ENCODE measurements around the gene ZNF302.

ZNF302 gene

GRCh38 chr19:34712395-34713261, 35.1 kb downstream of the ZNF302 start:
- DNase-seq: peak; percentile 66
- in situ Hi-C loops (cut with HindIII; ENCODE audit: low pct_ligation_motif_present, low pct_unique_long_range_greater_than_20kb, low sequenced_read_pairs): no loop called here

GRCh38 chr19:34713262-34713637, 35.8 kb downstream of the ZNF302 start:
- in situ Hi-C loops (cut with HindIII; ENCODE audit: low pct_ligation_motif_present, low pct_unique_long_range_greater_than_20kb, low sequenced_read_pairs): no loop called here
- DNase-seq: no peak

- no peak for DNase-seq
- in situ Hi-C loops (cut with HindIII; ENCODE audit: low pct_ligation_motif_present, low pct_unique_long_range_greater_than_20kb, low sequenced_read_pairs): no loop called here
Measured at GRCh38 chr19:34715357-34715756, 37.9 kb downstream of the ZNF302 start.

GRCh38 chr19:34722353-34722752, 44.9 kb downstream of the ZNF302 start:
- no peak for DNase-seq
- in situ Hi-C loops (cut with HindIII; ENCODE audit: low pct_ligation_motif_present, low pct_unique_long_range_greater_than_20kb, low sequenced_read_pairs): no loop called here

- in situ Hi-C loops (cut with HindIII; ENCODE audit: low pct_ligation_motif_present, low pct_unique_long_range_greater_than_20kb, low sequenced_read_pairs): no loop called here
- DNase-seq: no peak
Measured at GRCh38 chr19:34725400-34725799, 47.9 kb downstream of the ZNF302 start.

- in situ Hi-C loops (cut with HindIII; ENCODE audit: low pct_ligation_motif_present, low pct_unique_long_range_greater_than_20kb, low sequenced_read_pairs): no loop called here
Measured at GRCh38 chr19:34731019-34731829, 53.7 kb downstream of the ZNF302 start.

GRCh38 chr19:34731964-34732363, 54.5 kb downstream of the ZNF302 start:
- in situ Hi-C loops (cut with HindIII; ENCODE audit: low pct_ligation_motif_present, low pct_unique_long_range_greater_than_20kb, low sequenced_read_pairs): no loop called here
- DNase-seq: no peak

More at GRCh38 chr19:34731019-34731829, 53.7 kb downstream of the ZNF302 start:
- DNase-seq: no peak

- no peak for DNase-seq
- in situ Hi-C loops (cut with HindIII; ENCODE audit: low pct_ligation_motif_present, low pct_unique_long_range_greater_than_20kb, low sequenced_read_pairs): no loop called here
Measured at GRCh38 chr19:34732612-34733211, 55.2 kb downstream of the ZNF302 start.

GRCh38 chr19:34733266-34733745, 55.8 kb downstream of the ZNF302 start:
- DNase-seq: no peak
- in situ Hi-C loops (cut with HindIII; ENCODE audit: low pct_ligation_motif_present, low pct_unique_long_range_greater_than_20kb, low sequenced_read_pairs): no loop called here

GRCh38 chr19:34733746-34734536, 56.5 kb downstream of the ZNF302 start, which contains the start of gene ZNF181:
ZNF181 (plus strand) TSS chr19:34734243; CDS start chr19:34735038, 795 bp downstream.
- in situ Hi-C loops (cut with HindIII; ENCODE audit: low pct_ligation_motif_present, low pct_unique_long_range_greater_than_20kb, low sequenced_read_pairs): no loop called here
- peak; percentile 88 for DNase-seq

- DNase-seq: peak; percentile 2
- in situ Hi-C loops (cut with HindIII; ENCODE audit: low pct_ligation_motif_present, low pct_unique_long_range_greater_than_20kb, low sequenced_read_pairs): no loop called here
Measured at GRCh38 chr19:34734537-34735103, 57.1 kb downstream of the ZNF302 start.

Data from ACHN (cell line).